Transverse colon (tissue), 1 donor: ENCODE data around the gene MYZAP.

Source experiments
- EP300 ChIP-seq: sonication (generic); formaldehyde crosslinking; IDR thresholded peaks from one replicate; pipeline ENCODE4 v1.6.1; 2017; ENCODE audit warnings: antibody characterized with exemption, low read depth
- POLR2A ChIP-seq: fragments of 450-650 bp; IDR thresholded peaks from one replicate; pipeline ENCODE4 v1.6.1; 2016; ENCODE audit warnings: antibody characterized with exemption, mild to moderate bottlenecking, moderate library complexity

DNA sequence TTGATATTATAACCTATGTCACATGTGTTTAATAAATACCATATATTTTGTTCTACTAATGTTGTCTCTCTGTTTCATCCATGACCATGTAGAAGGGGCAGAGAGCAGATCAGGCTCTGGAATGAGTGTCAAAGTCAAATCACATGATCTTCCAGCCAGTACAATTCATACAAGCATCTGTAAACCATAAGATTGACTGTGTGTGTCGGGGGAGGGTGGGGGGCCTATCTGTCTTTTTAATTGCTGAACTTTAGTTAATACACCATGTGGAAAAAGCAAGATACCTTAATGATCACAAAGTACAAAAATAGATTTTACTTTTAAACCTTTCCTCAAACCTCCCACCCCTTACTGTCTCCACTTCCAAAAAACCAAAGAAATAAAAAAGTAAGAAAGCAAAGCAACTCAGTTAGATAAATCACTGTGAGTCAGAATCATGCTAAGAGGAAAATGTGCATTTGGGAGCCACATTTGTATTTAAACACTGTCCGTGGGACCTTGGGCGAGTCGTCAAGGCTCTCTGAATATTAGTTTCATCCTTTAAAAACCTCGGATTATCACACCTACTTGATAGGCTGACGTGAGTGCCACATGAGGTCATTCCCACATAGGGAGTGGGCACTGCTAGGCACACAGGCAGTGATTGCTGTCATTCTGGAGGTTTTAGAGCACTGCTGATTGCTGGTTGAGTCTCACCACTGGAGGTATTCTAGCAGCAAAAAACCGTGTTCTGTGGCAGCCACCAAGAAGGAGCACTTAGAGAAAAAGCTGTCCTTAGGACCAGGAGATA lies 93.8 kb downstream of the MYZAP start:
- no peak for TF ChIP-seq EP300
- no peak for TF ChIP-seq POLR2A
